Measurements from ENCODE around the gene CAPN2.
"Not testable (repeated sequence)": the region's sequence is repeated elsewhere in the genome, so short reads cannot be mapped to it uniquely, and the experiment has no call there.

The CAPN2 gene

GRCh38 chr1:223717123-223717522, 4.8 kb downstream of the CAPN2 start:
- DNase-seq (ENCODE audit: low spot score) = no peak

GRCh38 chr1:223717695-223718363, 5.5 kb downstream of the CAPN2 start:
- DNase-seq (ENCODE audit: low spot score) = no peak

GRCh38 chr1:223718850-223719249, 6.5 kb downstream of the CAPN2 start:
- no peak for DNase-seq (ENCODE audit: low spot score)

- DNase-seq (ENCODE audit: low spot score) = no peak
These were observed 8.7 kb downstream of the CAPN2 start for GRCh38 chr1:223720971-223721591.

- no peak for DNase-seq (ENCODE audit: low spot score)
These were observed 9.6 kb downstream of the CAPN2 start for GRCh38 chr1:223721658-223722607.

- DNase-seq (ENCODE audit: low spot score) = no peak
These were observed 11.1 kb downstream of the CAPN2 start for GRCh38 chr1:223723351-223723904.

- DNase-seq (ENCODE audit: low spot score) = no peak
These were observed 12.0 kb downstream of the CAPN2 start for GRCh38 chr1:223724376-223724775.

- no peak for DNase-seq (ENCODE audit: low spot score)
These were observed 13.2 kb downstream of the CAPN2 start for GRCh38 chr1:223725578-223725977.

GRCh38 chr1:223726380-223727001, 14.2 kb downstream of the CAPN2 start:
- DNase-seq (ENCODE audit: low spot score) = peak; percentile 93

GRCh38 chr1:223727541-223727940, 15.2 kb downstream of the CAPN2 start:
- DNase-seq (ENCODE audit: low spot score) = no peak

DNA sequence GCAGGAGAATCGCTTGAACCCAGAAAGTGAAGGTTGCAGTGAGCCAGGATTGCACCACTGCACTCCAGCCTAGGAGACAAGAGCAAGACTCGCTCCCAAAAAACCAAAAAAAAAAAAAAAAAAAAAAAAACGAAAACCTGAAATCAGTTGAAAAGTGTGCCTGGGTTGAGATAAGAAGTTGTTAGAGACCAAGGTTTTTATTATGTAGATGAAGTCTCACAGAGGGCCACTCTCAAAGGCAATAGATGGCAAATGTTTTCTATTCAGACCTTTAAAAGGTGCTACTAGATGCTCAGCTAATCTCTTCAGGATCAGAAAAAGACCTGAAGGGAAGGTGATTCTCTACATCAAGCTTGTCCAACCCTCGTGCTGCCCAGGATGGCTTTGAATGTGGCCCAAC, 17.6 kb downstream of the CAPN2 start:
- DNase-seq (ENCODE audit: low spot score) = no peak

GRCh38 chr1:223730479-223731132, 18.3 kb downstream of the CAPN2 start:
- DNase-seq (ENCODE audit: low spot score) = no peak

GRCh38 chr1:223731133-223731770, 18.9 kb downstream of the CAPN2 start:
- DNase-seq (ENCODE audit: low spot score) = no peak

DNA sequence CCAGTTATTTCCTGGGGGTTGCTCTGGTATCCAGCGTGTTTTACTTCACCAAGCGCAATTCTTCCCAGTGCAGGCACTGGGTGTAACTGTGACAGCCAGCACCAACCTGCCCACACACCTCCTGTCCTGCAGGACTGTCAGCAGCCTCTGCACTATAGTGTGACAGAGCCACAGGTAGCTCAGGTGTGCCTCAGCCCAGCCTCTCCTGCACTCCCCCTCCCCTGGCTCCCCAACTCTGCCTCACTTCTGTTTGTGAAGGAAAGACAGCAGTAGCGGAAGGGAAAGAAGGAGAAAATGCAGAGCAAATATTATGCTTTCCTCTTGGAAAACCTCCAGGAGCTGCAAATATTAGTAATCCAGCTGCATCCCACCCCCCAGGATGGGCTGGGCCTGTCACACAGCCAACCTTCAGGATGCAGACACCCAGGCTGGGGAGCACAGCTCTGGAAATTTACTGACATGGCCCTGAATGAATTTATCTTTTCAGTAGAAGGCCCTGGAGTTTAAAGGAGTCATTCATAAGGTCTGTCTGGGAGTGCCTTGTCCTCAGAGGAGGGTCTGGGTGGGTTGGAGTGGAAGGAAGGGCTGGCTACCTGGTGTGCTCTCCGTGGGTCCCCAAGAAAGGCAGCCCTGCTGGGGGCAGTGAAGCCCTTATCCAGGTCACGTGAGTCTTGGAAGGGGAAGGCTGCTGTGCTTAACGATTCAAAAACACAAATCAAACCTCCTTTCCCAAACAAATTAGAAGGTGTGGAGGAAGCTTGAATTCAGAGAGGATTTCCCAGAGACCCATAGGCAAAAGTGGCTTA, 20.9 kb downstream of the CAPN2 start:
- DNase-seq (ENCODE audit: low spot score) = no peak

DNA sequence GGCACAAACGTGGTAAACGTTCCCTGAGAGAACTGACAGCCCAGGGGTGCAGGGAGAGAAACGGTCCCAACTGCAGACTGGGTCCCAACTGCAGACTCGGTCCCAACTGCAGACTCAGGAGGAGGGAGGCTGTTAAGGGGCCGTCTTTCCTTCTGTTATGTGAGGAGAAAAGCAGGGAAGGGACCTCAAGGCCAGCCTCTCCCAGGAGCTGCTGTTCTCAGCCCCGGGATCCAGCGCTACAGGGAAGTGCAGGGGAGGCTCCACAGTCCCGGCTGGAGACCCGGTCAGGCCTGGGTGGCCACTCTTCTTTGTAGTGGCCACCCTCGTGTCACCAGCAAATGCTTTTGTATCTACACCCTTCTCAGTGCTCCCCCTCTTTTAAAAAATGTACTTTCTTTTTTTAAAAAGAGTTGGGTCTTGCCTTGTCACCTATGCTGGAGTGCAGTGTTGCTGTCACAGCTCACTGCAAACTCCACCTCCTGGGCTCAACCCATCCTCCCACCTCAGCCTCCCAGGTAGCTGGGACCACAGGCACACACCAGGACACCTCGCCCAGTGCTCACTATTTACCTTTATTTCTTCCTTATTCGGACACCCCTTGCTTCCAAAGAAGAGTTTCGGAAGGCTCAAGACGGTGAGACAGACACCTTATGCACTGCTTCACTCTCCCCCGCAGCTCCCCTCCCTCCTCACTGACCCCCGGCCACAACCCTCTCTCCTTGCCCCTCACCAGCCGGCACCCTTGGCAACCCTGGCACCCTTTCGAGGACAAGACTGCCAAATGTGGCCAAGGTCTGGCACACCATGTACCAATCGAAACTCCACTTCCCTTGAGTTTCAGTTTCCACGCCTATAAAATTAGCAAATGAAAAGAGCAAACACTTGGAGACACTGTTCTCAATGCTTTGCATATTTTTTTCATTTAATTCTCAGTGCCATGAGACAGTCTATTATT, 21.8 kb downstream of the CAPN2 start:
- DNase-seq (ENCODE audit: low spot score) = no peak

GRCh38 chr1:223736638-223737037, 24.3 kb downstream of the CAPN2 start:
- not testable (repeated sequence) for DNase-seq (ENCODE audit: low spot score)

DNA sequence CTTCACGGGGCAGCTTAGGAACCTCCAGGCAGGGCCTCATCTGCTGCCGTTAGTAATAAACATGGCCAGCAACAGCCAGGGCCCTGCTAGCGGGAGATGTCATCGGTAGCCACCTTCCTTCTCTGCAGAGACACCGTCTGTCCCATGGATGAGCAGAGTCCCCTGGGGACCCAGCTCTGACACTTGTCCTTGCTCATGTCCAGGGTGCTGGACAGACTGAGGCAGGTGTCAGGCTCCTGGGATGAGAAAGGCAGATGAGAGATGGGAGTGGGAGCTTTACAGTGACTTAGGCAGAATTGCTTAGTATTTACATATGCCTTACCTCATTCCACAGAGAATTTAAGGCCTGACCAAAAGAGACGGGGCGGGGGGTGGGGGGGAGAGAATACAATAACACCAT, 25.0 kb downstream of the CAPN2 start:
- no peak for DNase-seq (ENCODE audit: low spot score)

DNA sequence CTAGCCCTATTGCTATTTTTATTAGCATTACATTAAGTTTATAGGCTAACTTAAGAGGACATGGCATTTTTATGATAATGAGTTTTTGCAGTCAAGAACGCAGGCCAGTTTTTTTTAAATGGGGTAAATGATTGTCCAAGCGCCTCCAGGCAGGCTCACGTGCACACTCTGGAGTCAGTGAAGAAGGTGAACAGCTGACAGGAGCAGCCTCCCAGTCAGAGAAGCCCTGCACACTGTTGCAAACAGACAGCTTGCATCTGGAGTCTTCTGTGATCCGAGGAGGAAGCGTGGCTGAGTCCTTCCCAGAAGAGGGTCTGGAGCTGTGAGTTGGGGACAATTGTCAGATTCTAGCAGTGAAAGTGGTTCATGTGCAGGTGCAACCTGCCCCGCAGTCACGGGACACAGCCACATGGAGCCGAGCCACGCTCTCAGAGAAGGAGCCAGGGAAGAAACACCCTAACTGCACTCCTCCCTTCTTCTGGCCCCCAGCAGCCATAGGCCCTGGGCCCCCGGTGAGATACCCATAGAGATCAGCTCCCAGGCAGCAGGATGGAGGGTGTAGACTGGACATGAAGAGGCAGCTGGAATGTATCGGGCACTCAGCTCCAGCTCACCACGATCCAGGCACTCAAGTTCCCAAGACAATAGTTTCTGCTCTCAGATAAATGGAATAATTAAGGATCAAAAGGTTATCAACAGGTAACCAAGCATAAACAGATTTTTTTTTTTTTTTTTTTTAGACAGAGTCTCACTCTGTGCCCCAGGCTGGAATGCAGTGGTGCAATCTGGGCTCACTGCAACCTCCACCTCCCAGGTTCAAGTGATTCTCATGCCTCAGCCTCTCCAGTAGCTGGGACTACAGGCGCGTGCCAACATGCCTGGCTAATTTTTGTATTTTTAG, 26.4 kb downstream of the CAPN2 start:
- no peak for DNase-seq (ENCODE audit: low spot score)

All from activated CD4-positive, alpha-beta T cell treated with anti-CD3 and anti-CD28 coated beads, Interleukin-2, Interleukin-4, amounts not matched to agents 100 ng/mL and 50 ng/mL, durations not matched to agents 16 hours and 8 hours (primary cell).